GM12864 (cell line): ENCODE measurements around the gene KCTD13.

Experiments used
- DNase-seq: peaks from one replicate; pipeline ENCODE4 v3.0.0-alpha.2; 2011; ENCODE audit warnings: low read depth
- H3K4me3 ChIP-seq: 2 replicates; pipeline ENCODE4 v1.5.1; 2011; ENCODE audit warnings: mild to moderate bottlenecking, low read depth, low read length, control low read depth
- TF ChIP-seq, protein P1 (sequence below): IDR thresholded peaks from 2 replicates; pipeline ENCODE4 v1.5.1; 2011; ENCODE audit warnings: low read depth, mild to moderate bottlenecking, moderate library complexity, low read length, control low read depth, inconsistent platforms; ENCODE audit errors: missing control alignments

The KCTD13 gene

GRCh38 chr16:29857133-29857760, 68.8 kb downstream of the KCTD13 start:
- no peak for DNase-seq
- no peak overlapping the region for H3K4me3 ChIP-seq
- TF ChIP-seq, protein P1, sequence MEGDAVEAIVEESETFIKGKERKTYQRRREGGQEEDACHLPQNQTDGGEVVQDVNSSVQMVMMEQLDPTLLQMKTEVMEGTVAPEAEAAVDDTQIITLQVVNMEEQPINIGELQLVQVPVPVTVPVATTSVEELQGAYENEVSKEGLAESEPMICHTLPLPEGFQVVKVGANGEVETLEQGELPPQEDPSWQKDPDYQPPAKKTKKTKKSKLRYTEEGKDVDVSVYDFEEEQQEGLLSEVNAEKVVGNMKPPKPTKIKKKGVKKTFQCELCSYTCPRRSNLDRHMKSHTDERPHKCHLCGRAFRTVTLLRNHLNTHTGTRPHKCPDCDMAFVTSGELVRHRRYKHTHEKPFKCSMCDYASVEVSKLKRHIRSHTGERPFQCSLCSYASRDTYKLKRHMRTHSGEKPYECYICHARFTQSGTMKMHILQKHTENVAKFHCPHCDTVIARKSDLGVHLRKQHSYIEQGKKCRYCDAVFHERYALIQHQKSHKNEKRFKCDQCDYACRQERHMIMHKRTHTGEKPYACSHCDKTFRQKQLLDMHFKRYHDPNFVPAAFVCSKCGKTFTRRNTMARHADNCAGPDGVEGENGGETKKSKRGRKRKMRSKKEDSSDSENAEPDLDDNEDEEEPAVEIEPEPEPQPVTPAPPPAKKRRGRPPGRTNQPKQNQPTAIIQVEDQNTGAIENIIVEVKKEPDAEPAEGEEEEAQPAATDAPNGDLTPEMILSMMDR = no peak
